Measurements from ENCODE around the gene MMP28.

DNA sequence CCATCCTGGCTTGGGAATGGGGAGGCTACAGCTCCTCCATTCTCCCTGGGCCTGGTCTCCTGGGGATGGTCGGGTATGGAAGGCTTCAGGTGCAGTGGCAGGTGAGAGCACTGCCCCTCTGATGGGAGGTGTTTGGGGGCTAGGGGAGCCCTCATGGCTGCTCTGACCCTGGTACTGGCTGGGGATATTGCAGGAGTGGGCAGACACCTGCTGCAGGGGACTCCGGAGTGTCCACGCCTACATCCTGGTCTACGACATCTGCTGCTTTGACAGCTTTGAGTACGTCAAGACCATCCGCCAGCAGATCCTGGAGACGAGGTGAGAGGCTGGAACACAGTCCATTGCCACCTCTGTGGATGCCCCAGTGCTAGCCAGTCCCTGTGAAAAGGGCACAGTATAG lies 55.2 kb downstream of the MMP28 start:
- TF ChIP-seq, protein P1, sequence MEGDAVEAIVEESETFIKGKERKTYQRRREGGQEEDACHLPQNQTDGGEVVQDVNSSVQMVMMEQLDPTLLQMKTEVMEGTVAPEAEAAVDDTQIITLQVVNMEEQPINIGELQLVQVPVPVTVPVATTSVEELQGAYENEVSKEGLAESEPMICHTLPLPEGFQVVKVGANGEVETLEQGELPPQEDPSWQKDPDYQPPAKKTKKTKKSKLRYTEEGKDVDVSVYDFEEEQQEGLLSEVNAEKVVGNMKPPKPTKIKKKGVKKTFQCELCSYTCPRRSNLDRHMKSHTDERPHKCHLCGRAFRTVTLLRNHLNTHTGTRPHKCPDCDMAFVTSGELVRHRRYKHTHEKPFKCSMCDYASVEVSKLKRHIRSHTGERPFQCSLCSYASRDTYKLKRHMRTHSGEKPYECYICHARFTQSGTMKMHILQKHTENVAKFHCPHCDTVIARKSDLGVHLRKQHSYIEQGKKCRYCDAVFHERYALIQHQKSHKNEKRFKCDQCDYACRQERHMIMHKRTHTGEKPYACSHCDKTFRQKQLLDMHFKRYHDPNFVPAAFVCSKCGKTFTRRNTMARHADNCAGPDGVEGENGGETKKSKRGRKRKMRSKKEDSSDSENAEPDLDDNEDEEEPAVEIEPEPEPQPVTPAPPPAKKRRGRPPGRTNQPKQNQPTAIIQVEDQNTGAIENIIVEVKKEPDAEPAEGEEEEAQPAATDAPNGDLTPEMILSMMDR (IDR thresholded peaks at IDR 0.05), result no peak
- no peak for TF ChIP-seq POLR2A (IDR thresholded peaks at IDR 0.05)
